Stimulated activated memory B cell treated with anti-CD40 and anti-IgM and Interleukin-4, amounts not matched to agents 10 μg/mL and 1 μg/mL and 100 μg/mL, for 72 hours (primary cell): ENCODE results near the gene EVA1A.
A peak's percentile ranks its signal among the peaks of the same experiment; 100 is the strongest.

ENCODE experiments used
- ATAC-seq: fragments of 150-1000 bp; cut with Tn5 transposase; 2 replicates; pipeline ENCODE4 v1.10.0; 2021
- H3K27ac Mint-ChIP-seq: one replicate; pipeline ENCODE4 v1.8.0; 2022; ENCODE audit warnings: mild to moderate bottlenecking, mixed read lengths
- H3K27me3 Mint-ChIP-seq: one replicate; pipeline ENCODE4 v1.8.0; 2022; ENCODE audit warnings: mixed read lengths
- H3K36me3 Mint-ChIP-seq: one replicate; pipeline ENCODE4 v1.8.0; 2022; ENCODE audit warnings: mixed read lengths
- H3K4me1 Mint-ChIP-seq: one replicate; pipeline ENCODE4 v1.8.0; 2022; ENCODE audit warnings: mixed read lengths
- H3K4me3 Mint-ChIP-seq: one replicate; pipeline ENCODE4 v1.8.0; 2022; ENCODE audit warnings: mild to moderate bottlenecking, moderate library complexity, mixed read lengths
- H3K9me3 Mint-ChIP-seq: one replicate; pipeline ENCODE4 v1.8.0; 2022; ENCODE audit warnings: mixed read lengths

EVA1A gene

GRCh38 chr2:75573145-75573878, 12.6 kb upstream of the EVA1A start:
- Mint-ChIP-seq H3K4me3 (no peak overlapping the region), H3K4me1 (no peaks in the 10 kb centered on the region), H3K27ac (no peak overlapping the region), H3K36me3 (peaks cover 4% of the 10 kb centered on the region), H3K27me3 (peaks cover 59% of the 10 kb centered on the region), H3K9me3 (peaks cover 13% of the 10 kb centered on the region)
- ATAC-seq: no peak

- Mint-ChIP-seq H3K27me3 (peaks cover 57% of the 10 kb centered on the region), H3K4me3 (no peak overlapping the region), H3K4me1 (no peaks in the 10 kb centered on the region), H3K27ac (no peak overlapping the region), H3K9me3 (peaks cover 13% of the 10 kb centered on the region), H3K36me3 (peaks cover 4% of the 10 kb centered on the region)
- no peak for ATAC-seq
These were observed 11.1 kb upstream of the EVA1A start for GRCh38 chr2:75571730-75572430.

- H3K27ac Mint-ChIP-seq: no peak overlapping the region
- peaks cover 10% of the 10 kb centered on the region for H3K9me3 Mint-ChIP-seq
- no peaks in the 10 kb centered on the region for H3K4me1 Mint-ChIP-seq
- H3K27me3 Mint-ChIP-seq: peaks cover 50% of the 10 kb centered on the region
- H3K36me3 Mint-ChIP-seq: peaks cover 4% of the 10 kb centered on the region
- ATAC-seq: no peak
- H3K4me3 Mint-ChIP-seq: no peak overlapping the region
These were observed 10.4 kb upstream of the EVA1A start for GRCh38 chr2:75570948-75571729.

- Mint-ChIP-seq H3K27ac (no peak overlapping the region), H3K9me3 (peaks cover 6% of the 10 kb centered on the region), H3K4me1 (no peaks in the 10 kb centered on the region), H3K36me3 (no peaks in the 10 kb centered on the region), H3K4me3 (no peak overlapping the region), H3K27me3 (peaks cover 41% of the 10 kb centered on the region)
- peak; percentile 20 for ATAC-seq
These were observed 9.5 kb upstream of the EVA1A start for GRCh38 chr2:75570024-75570947.

GRCh38 chr2:75569546-75569945, 8.8 kb upstream of the EVA1A start:
- peaks cover 3% of the 10 kb centered on the region for H3K9me3 Mint-ChIP-seq
- no peaks in the 10 kb centered on the region for H3K36me3 Mint-ChIP-seq
- H3K4me1 Mint-ChIP-seq: no peaks in the 10 kb centered on the region
- no peak overlapping the region for H3K27ac Mint-ChIP-seq
- H3K27me3 Mint-ChIP-seq: peaks cover 37% of the 10 kb centered on the region
- no peak overlapping the region for H3K4me3 Mint-ChIP-seq
- no peak for ATAC-seq

- Mint-ChIP-seq H3K27ac (no peak overlapping the region), H3K4me3 (no peak overlapping the region), H3K9me3 (peaks cover 3% of the 10 kb centered on the region), H3K4me1 (no peaks in the 10 kb centered on the region), H3K27me3 (peaks cover 46% of the 10 kb centered on the region), H3K36me3 (no peaks in the 10 kb centered on the region)
- ATAC-seq: no peak
These were observed 7.4 kb upstream of the EVA1A start for GRCh38 chr2:75568174-75568573.

GRCh38 chr2:75565472-75566462, 5.0 kb upstream of the EVA1A start:
- Mint-ChIP-seq H3K36me3 (no peaks in the 10 kb centered on the region), H3K4me3 (no peak overlapping the region), H3K9me3 (peaks cover 3% of the 10 kb centered on the region), H3K27ac (no peak overlapping the region), H3K27me3 (peaks cover 42% of the 10 kb centered on the region), H3K4me1 (peaks cover 6% of the 10 kb centered on the region)
- no peak for ATAC-seq

- H3K4me1 Mint-ChIP-seq: peaks cover 12% of the 10 kb centered on the region
- no peak overlapping the region for H3K4me3 Mint-ChIP-seq
- H3K36me3 Mint-ChIP-seq: no peaks in the 10 kb centered on the region
- peaks cover 45% of the 10 kb centered on the region for H3K27me3 Mint-ChIP-seq
- H3K27ac Mint-ChIP-seq: no peak overlapping the region
- ATAC-seq: no peak
- H3K9me3 Mint-ChIP-seq: peaks cover 3% of the 10 kb centered on the region
These were observed 4.1 kb upstream of the EVA1A start for GRCh38 chr2:75564713-75565359.

GRCh38 chr2:75564026-75564688, 3.4 kb upstream of the EVA1A start:
- Mint-ChIP-seq H3K4me3 (no peak overlapping the region), H3K9me3 (peaks cover 1% of the 10 kb centered on the region), H3K27ac (no peak overlapping the region), H3K4me1 (peaks cover 14% of the 10 kb centered on the region), H3K27me3 (peaks cover 45% of the 10 kb centered on the region), H3K36me3 (no peaks in the 10 kb centered on the region)
- peak; percentile 58 for ATAC-seq

GRCh38 chr2:75563591-75563990, 2.9 kb upstream of the EVA1A start:
- no peaks in the 10 kb centered on the region for H3K36me3 Mint-ChIP-seq
- no peak overlapping the region for H3K27ac Mint-ChIP-seq
- H3K4me1 Mint-ChIP-seq: peaks cover 14% of the 10 kb centered on the region
- H3K27me3 Mint-ChIP-seq: peaks cover 43% of the 10 kb centered on the region
- H3K9me3 Mint-ChIP-seq: no peaks in the 10 kb centered on the region
- no peak for ATAC-seq
- no peak overlapping the region for H3K4me3 Mint-ChIP-seq

GRCh38 chr2:75562513-75562864, 1.8 kb upstream of the EVA1A start:
- Mint-ChIP-seq H3K9me3 (no peaks in the 10 kb centered on the region), H3K36me3 (no peaks in the 10 kb centered on the region), H3K27ac (no peak overlapping the region), H3K4me1 (peaks cover 14% of the 10 kb centered on the region), H3K4me3 (no peak overlapping the region), H3K27me3 (peaks cover 49% of the 10 kb centered on the region)
- ATAC-seq: no peak

GRCh38 chr2:75561566-75562512, 1.1 kb upstream of the EVA1A start:
- Mint-ChIP-seq H3K36me3 (no peaks in the 10 kb centered on the region), H3K4me3 (no peak overlapping the region), H3K27me3 (peaks cover 49% of the 10 kb centered on the region), H3K9me3 (no peaks in the 10 kb centered on the region), H3K27ac (no peak overlapping the region), H3K4me1 (peaks cover 14% of the 10 kb centered on the region)
- no peak for ATAC-seq
